ENCODE measurements around the gene CHMP1A.

DNA sequence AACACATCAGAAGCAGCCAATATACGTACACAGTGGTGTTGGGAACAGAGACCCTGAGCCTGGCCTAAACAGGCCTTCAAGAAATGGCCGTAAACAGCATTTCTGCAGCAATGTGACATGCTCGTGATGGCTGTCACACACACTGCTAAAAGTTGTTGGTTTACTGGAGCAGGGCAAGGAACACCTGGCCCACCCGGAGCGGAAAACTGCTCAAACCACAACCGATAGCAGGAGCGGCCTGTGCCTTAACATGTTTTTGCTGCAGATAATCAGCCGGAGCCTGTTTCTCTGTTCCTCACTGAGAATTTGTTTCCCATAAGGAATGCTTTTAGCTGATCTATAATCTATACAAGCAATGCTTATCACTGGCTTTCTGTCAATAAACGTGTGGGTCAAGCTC is 50.1 kb downstream of the CHMP1A start:
- TF ChIP-seq, protein P1, sequence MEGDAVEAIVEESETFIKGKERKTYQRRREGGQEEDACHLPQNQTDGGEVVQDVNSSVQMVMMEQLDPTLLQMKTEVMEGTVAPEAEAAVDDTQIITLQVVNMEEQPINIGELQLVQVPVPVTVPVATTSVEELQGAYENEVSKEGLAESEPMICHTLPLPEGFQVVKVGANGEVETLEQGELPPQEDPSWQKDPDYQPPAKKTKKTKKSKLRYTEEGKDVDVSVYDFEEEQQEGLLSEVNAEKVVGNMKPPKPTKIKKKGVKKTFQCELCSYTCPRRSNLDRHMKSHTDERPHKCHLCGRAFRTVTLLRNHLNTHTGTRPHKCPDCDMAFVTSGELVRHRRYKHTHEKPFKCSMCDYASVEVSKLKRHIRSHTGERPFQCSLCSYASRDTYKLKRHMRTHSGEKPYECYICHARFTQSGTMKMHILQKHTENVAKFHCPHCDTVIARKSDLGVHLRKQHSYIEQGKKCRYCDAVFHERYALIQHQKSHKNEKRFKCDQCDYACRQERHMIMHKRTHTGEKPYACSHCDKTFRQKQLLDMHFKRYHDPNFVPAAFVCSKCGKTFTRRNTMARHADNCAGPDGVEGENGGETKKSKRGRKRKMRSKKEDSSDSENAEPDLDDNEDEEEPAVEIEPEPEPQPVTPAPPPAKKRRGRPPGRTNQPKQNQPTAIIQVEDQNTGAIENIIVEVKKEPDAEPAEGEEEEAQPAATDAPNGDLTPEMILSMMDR (optimal IDR thresholded peaks at IDR 0.05 in 1 of 3, IDR thresholded peaks at IDR 0.05 in 1 of 3, conservative IDR thresholded peaks at IDR 0.05 in 1 of 3; ENCODE audit: extremely low read depth in 1 of 3, insufficient read depth in 2 of 3, low read length in 3 of 3), result no peak
- no peak for TF ChIP-seq EZH2 (IDR thresholded peaks at IDR 0.05; ENCODE audit: low read length)
